GM19240 (cell line): ENCODE data around the gene KRTAP10-3.
"Not testable (repeated sequence)": the region's sequence is repeated elsewhere in the genome, so short reads cannot be mapped to it uniquely, and the experiment has no call there.

Experiments used
- DNase-seq: peaks from one replicate; pipeline ENCODE4 v3.0.0; 2011; ENCODE audit warnings: low spot score; ENCODE audit not compliant: insufficient read length

Gene KRTAP10-3

GRCh38 chr21:44550285-44550684 is 8.3 kb downstream of the KRTAP10-3 start:
- not testable (repeated sequence) for DNase-seq

GRCh38 chr21:44549525-44550211 is 8.9 kb downstream of the KRTAP10-3 start:
- no peak for DNase-seq

DNA sequence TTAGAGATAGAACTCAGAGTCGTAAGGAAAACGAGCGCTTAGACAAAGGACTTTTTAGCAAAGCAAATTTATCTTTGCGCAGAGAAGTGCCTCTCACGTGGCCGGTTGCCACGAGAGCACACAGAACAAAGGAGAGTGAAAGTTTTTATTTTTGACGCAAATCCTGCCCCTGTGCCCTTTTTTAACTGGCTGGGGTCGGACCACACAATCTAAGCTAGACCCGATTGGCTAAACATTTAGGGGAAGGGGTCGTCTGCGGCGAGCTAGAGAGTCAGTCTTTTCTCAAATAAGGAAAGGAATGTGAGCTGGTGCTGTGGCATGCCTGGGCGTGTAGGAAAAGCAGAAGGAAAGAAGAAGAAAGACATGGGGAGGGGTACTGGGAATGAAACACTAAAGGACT is 9.7 kb downstream of the KRTAP10-3 start:
- DNase-seq, result no peak

DNA sequence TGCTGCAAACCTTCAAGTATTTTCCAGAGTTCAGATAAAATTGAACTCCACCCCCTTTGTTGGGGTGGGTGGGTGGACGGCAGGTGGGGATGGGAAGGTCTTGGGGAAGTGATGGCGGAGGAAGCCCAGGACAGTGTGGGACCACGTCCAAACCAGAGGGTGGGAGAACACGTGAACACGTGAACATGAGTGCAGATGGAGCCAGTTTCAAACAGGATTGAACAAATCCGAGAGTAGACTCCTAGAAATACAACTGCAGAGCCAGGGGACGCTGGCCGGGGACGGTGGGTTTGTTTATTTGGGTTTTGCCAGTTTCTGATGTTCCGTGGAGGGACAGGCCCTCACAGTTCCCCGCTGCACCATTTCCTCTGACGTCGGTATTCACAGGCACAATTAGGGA is 10.2 kb downstream of the KRTAP10-3 start:
- no peak for DNase-seq

GRCh38 chr21:44547656-44548331 is 10.8 kb downstream of the KRTAP10-3 start:
- DNase-seq, result no peak

- DNase-seq, result no peak
Measured at GRCh38 chr21:44544566-44544965, 14.0 kb downstream of the KRTAP10-3 start.

DNA sequence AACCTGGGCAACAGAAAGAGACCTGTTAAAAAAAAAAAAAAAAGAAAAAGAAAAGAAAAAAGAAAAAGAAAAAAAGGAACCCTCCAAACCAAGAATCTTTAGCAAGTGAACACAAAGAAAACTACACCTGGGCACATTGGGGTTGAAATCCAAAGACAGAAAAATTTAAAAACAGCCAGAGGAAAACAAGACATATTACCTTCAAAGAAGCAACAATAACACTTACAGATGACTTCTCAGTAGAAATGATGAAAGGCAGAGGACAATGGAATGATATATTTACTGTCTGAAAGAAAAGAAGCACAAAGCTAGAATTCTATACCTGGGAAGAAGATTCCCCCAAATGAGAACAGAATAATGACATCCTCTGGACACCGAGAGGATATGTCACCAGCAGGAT is 15.9 kb downstream of the KRTAP10-3 start:
- no peak for DNase-seq

GRCh38 chr21:44540741-44541288 is 17.8 kb downstream of the KRTAP10-3 start:
- no peak for DNase-seq

DNA sequence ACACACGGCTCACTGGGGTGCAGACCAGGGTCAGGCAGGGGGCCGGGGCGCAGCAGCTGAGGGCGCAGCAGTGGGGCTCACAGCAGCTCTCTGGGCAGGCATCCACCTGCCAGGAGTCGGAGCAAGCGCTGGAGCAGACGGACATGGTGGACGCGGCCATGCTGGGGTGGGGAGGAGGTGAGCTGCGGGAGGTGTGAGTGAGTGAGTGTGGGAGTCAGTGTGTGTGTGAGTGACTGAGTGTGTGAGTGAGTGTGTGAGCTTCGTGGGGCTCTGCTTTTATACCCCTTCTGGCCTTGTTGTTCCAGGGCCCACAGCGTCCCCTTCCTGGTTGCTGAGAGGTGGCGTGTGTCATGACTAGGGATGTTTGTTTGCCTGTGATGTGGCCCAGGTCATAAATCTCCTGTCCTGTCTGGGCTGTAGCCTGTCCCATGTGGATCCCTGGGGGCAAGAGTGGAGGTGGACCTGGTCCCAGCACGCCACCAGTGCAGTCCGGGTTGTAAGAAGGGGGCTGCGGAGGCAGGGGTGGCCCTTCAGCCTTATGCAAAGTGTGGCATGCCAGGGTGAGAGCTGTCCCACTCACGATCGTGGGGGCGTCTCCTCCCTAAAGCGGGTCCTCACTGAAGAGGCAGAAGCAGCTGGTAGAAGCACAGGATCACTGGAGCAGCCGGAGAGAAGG is 18.5 kb downstream of the KRTAP10-3 start, which contains the start of gene KRTAP10-1:
TSS of gene KRTAP10-1 (minus strand) at position 205 of the 676 bp plus-strand sequence. CDS start at position 160, 45 bp downstream.
- no peak for DNase-seq

DNA sequence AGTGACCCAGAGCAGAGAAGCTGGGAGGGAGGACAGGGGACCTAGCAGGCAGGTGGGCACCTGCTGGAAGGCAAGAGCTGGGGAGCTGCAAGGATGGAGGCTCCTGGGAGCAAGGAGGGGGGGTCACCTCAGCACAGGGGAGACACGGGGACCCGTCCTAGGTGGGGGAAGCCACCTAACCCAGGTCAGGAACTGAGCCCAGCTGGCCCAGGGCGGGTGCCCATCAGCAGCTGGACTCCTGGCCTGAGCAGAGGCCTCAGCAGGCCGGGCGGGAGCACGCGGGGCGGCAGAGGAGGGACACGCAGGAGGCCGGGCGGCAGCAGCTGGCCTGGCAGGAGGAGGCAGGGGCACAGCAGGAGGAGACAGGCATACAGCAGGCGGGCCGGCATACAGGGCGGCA is 19.5 kb downstream of the KRTAP10-3 start:
- DNase-seq, result no peak

DNA sequence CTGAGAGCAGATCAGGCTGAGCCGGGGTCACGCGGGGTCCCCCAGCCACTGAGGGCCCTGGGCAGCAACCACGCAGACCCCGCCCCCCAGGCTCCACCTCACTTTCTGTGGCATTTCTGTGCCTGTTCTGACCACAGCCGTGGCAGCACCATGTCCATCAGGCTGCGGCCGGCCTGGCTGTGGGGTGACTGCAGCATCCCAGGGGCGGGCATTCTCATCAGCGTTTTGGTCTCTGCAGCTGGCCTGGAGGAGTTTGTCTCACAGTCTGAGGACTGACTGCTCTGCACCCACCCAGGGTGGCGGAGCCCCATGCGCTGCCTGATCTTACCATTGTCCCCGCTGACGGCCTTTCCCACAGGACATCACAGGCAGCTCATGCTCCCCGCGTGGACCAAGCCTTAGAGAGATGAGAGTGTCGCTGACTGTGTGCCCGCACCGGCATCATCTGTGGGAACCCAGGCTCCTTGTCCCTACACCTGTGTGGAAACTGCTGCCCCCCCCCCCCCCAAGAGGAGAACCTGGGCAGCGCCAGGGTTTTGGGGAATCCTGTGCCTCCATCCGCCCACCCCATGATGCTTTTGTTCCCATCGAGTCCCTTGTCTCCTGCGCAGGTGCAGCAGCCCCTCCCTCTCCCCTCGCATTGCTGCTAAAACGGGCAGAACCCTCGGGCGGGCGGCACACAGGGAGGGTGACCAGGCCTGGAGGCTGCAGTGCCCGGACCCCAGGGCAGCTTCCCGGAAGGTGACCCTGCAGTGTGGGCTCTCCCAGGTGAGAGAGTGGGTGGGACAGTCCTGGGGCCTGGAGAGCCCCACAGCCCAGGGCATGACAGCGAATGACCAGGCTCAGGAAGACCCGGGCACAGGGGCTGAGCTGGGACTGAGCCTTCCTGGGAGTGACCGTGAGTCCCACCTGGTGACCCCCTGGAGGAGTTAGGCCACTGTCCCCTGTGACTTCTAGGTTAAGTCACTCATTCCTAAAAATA is 20.4 kb downstream of the KRTAP10-3 start:
- DNase-seq, result no peak

DNA sequence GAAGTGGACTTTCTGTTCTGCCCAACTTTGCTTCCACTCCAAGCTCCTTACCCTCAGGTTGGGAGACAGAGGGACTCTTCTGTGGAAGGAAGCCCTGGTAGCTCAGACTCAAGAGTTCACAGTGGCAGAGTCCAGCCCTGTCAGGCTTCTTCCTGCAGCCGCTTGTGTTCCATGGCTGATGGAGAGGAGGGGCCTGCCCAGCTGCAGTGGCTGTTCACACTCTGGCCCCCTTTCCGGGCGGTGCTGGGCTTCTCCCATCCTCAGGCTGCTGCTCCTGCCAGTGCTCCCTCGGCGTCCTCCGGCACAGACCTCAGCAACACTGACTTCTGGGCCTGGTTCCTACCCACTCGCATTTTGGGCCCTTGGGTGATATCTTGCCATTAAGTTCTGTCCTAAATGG is 22.6 kb downstream of the KRTAP10-3 start:
- no peak for DNase-seq

DNA sequence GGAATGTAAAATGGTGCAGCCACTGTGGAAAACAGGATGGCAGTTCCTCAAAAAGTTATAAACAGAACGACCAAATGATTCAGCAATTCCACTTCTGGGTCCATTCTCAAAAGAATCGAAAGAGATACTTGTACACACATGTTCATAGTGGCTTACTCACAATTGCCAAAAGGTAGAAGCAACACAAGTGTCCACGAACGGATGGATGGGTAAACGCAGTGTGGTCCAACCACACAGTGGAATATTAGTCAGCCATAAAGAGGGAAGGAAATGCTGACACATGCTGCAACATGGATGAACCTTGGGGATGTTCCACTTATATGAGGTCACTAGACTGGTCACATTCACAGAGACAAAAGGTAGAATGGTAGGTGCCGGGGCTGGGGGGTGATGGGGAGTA is 23.9 kb downstream of the KRTAP10-3 start:
- DNase-seq, result no peak

DNA sequence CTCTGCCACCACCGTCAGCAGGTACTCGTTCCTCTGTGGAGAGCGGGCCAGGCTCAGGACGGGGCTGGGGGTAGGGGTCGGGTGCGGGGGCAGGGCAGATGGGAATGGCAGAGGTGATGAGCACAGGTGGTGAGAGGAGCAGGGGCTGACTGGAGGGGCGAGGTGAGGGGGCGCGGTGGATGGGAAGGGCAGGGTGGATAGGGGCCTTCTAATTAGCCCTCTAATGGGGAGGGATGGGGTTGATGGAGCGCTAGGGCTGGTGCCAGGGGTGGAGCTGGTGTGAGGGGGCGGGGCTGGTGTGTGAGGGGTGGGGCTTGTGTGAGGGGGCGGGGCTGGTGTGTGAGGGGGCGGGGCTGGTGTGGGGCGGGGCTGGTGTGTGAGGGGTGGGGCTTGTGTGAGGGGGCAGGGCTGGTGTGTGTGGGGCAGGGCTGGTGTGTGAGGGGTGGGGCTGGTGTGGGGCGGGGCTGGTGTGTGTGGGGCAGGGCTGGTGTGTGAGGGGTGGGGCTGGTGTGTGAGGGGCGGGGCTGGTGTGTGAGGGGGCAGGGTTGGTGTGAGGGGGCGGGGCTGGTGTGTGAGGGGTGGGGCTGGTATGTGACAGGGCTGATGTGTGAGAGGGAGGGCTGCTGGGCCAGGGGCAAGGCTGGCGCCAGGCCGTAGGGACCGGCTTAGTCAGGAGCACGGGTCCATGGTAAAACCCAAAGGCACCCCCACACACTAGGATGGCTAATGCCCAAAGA is 24.5 kb downstream of the KRTAP10-3 start:
- DNase-seq, result no peak

DNA sequence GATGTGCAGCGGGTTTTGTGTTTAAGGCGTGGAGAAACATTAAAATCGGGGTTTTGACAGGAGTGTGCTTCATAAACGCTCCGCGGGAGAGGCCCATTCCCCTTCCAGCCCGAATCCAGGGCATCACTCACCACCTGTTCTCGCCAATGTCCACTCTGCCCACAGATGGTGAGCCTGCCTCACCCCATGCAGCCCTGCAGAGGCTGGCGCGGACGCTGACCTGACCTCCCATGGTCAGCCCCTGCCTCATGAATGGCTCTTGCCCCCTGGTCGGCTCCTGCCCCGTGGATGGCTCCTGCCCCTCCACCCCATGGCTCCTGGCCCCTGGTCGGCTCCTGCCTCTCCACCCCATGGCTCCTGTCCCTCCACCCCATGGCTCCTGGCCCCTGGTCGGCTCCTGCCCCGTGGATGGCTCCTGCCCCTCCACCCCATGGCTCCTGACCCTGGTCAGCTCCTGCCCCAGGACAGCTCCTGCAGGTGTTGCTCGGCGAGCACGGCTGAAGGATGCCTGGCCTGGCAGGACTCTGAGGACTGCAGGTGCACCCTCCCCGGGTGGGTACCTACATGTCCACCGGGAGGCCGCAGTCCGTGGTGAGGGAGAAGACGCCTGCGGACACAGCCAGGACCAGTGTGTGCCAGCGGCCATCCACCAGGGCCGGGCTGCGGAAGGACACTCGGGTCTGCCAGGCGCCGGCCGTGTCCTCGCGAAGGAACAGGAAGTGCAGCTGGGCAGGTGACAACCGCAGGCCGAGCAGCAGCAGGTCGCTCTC is 25.3 kb downstream of the KRTAP10-3 start:
- no peak for DNase-seq

DNA sequence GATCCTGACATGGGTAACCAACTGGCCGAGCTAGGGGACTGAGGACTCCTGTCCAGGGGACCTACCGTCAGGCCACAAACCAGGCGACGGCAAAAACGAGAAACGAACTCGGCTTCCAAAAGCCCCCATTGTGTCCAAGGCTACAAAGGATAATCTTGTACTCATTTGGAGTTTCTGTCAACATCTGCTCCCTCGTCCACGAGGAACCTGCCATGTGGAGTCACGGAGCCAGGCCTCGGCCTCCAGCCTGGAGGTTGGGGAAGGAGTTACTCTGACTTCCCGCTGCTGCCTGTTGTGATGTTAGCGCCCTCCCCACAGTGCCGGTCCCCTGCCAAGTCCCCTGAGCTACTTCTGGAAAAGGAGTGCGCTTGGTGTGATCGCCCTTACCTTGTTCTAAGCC is 25.9 kb downstream of the KRTAP10-3 start:
- no peak for DNase-seq

DNA sequence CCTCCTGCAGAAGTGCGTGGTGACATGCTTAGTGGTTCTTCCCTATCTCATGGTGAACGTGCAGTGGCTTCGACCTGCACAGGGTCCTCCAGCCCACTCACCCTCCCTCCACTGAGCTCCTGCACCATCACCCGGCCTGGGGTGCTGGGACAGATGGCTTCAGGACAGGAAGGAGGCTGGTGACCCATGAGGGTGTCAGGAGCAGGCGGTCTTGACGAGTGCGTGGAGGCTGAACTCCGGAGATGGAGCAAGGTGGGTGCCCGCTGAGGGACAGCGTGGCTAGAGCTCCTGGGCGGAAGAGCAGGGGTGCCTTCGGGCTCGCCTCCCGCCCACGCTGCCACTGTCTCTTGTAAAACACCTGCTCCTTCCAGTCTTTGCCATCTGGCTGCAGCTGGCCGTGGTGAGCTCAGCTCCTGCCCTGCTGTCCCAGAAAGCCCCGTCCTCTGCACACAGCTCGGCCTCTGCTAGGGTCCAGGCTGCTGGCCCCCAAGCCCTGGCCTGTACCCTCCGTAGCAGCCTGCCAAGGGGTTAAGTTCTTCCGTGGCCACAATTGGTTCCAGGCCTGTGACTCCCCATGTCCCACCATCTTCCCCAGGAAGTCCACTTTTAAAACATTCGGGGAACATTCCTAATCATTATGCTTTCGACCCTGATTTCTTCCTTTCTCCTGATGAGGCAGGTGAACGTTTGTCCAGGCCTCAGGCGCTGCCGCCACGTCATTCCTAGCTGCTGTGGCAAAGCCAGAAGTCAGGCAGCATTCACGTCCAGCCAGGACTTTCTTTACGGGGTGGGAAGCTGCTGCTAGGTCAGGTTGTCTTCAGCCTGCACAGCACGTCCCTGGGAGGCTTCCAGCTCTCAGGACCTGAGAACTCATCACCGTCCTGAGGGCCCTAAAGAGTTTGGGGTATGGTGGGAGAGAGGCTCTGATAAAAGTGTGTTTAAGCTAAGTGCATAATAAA is 26.7 kb downstream of the KRTAP10-3 start:
- DNase-seq, result no peak

GRCh38 chr21:44530903-44531605 is 27.5 kb downstream of the KRTAP10-3 start:
- DNase-seq, result no peak
